GM18507 (cell line): ENCODE measurements around the gene NPC2.
A peak's percentile ranks its signal among the peaks of the same experiment; 100 is the strongest.

ENCODE experiments used
- DNase-seq: peaks from one replicate; pipeline ENCODE4 v3.0.0; 2011; ENCODE audit warnings: low read depth; ENCODE audit not compliant: insufficient read length; ENCODE audit errors: extremely low spot score
- FAIRE-seq: peaks from 2 replicates; lab custom pipeline; 2011; peaks lifted over from hg19 to GRCh38; lab: Jason Lieb, UNC

NPC2 gene

GRCh38 chr14:74521756-74522155 lies 28.7 kb upstream of the NPC2 start:
- FAIRE-seq (no peak), DNase-seq (no peak)

- no peak for DNase-seq
Observed at GRCh38 chr14:74519316-74520074, 26.4 kb upstream of the NPC2 start.

GRCh38 chr14:74518221-74518620 lies 25.1 kb upstream of the NPC2 start:
- DNase-seq (no peak), FAIRE-seq (no peak)

More at GRCh38 chr14:74519316-74520074, 26.4 kb upstream of the NPC2 start:
- no peak for FAIRE-seq

- FAIRE-seq (no peak), DNase-seq (no peak)
Observed at GRCh38 chr14:74517731-74518130, 24.6 kb upstream of the NPC2 start.

- DNase-seq (no peak), FAIRE-seq (no peak)
Observed at GRCh38 chr14:74516451-74517160, 23.5 kb upstream of the NPC2 start.

DNA sequence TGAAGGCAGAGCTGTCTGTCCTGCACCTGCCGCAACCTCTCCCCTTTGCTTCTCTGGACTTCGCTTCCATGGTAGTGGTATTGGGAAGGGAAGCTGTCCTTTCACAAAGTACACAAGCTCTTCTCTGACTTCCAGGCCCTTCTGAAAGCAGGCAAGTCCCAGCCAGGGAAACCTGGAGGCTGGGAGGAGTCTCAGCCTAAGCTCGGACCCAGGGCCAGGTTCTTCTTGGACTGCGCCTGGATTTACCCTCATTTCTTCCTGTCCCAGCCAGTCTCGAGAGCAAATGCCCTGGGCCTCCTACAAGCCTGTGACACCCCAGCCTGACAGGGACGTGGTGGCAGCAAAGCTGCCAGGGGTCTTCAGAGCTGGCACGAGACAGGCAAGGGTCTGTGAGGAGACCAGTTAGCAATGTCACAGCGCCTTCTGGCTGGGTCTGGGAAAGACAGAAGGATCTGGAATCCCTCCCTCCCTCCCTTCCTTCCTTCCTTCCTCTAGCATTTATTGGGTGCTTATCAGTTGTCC lies 22.8 kb upstream of the NPC2 start:
- no peak for DNase-seq
- FAIRE-seq = no peak

- peak; percentile 81 for FAIRE-seq
- DNase-seq = no peak
Observed at GRCh38 chr14:74514471-74514941, 21.4 kb upstream of the NPC2 start.

DNA sequence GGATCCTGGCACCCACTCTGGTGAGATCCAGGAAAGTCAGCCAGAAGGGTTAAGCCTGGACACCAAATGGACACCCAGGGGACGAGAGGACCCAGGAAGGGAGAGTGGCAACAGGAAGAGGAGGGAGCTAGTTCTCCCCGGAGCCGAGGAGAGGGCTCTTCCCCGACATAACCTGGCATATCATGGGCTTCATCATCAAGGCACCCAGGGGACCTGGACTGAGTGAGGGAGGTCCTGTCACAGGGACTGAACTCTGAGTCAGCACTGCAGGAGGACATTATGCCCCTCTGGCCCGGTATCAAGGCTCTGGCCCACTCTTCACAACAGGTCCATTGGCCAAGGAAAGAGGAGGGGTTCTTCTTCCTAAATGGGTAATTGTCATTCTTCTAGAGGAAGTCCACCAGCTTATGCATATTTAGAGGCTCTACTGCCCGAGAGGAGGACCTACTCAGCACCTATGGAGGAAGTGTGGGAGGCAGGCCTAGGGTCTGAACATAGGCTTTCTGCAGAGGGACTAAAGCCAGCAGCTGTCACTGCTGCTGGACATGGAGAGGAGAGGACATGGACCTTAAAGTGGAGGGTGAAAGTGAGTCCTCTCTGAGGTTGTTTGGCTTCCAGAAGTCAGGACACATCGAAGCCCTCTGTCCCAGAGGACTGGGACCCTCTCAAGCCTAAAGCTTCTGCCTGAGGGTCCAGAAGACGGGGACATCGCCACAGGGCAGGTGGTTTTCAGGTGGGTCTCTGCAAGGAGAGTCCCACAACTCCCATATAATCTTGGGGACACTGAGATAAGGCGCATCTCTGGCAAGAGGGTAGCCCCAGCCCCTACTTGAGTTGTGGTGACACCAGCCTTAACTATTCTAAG lies 19.1 kb upstream of the NPC2 start:
- DNase-seq (no peak), FAIRE-seq (no peak)

DNA sequence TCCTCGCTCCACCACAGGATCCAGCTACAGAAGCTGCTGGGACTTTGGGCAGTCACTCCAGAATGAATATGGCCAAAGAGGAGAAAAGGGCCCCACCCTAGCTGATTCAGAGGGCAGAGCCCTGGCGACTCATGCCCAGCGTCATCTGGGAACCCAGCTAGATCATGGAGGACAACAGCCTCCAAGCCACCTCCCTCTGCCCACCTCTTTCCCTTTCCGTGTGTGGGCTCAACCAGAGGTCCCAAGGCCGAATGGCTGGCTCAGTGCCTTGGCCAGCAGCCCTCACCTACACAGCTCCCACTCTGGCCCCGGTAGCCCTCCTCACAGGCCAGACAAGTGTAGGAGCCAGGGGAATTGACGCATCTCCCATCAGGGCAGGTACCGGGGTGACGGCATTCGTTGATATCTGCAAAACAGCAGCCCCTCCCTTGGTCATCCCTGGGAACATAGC lies 17.9 kb upstream of the NPC2 start:
- FAIRE-seq (no peak), DNase-seq (no peak)

DNA sequence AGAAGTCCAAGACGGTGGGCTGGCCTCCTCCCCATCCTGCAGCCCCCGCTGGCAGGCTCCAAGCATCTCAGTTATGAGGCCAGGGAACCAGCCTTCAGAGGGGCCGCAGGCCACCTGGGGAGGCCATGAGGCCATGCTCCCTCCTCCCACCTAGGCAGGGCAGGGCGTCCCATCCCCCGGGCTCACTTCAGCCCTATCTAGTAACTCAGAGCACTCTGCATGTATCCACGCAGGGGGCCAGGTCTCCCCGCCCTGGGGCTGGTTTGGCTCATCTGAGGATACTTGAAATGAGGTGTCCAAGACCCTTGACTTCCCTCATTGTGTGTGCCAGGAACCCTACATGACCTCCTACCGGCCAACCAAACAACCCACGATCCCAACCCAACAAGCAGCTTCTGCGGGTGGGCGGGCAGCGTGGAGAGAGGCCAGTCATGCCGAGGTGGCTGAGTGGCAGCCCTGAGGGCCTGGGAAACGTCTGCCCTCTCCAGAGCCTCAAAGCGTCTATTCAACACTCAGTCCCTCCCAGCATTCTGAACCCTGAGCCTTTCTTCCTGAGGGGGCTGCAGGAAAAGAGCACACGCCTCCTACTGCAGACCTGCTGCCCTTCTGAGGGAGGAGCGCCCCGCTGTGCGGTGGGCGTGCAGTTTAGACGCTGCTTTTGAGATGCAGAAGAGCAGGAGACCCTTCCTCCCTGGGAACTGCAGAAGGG lies 17.3 kb upstream of the NPC2 start:
- DNase-seq (no peak), FAIRE-seq (no peak)

GRCh38 chr14:74509587-74510222 lies 16.6 kb upstream of the NPC2 start:
- FAIRE-seq = no peak
- DNase-seq = no peak

DNA sequence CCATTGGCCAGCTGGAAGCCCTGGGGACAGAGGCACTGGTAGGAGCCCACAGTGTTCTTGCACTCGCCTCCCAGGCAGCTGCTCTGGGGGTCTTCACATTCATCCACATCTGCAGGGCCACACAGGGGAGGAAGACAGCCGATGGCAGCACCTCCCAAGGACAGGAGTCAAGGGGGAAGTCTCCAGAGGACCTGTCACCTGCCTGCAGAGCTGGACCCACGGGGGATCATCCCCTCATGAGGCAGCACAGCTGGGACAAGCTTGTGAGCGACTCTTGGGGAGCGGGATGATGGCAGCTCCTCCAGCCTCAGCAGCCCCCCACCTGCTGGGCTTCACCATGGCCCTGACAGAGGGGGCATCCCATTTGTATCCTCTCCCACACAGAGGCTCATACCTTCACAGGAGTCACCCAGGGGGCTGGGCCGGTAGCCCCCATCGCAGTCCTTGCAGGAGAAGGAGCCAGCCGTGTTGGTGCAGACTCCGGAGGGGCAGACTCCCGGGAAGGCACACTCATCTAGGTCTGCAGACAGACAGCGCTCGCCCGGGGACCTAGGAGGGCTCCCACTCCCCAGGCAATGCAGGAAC lies 15.8 kb upstream of the NPC2 start:
- DNase-seq = no peak
- no peak for FAIRE-seq

DNA sequence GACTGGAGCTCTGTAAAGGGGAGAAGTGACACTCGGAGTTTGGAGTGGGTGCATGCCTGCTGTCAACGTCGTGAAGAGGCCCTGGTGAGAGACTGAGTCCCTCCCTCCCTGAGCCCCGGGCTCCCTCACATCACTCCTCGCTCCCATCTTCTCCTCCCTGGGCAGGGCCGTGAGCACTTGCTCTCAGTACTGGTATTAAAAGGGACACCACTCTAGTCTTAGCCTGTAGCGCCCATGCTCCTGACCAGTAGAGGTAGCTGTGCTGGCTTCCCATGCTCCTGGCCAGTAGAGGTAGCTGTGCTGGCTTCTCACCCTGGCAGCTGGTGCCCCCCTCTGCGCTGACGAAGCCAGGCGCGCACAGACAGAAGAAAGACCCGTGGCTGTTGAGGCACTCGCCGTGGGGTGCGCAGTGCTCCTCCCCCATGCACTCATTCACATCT lies 15.2 kb upstream of the NPC2 start:
- DNase-seq (no peak), FAIRE-seq (no peak)

- DNase-seq (no peak), FAIRE-seq (no peak)
Observed at GRCh38 chr14:74507840-74508239, 14.7 kb upstream of the NPC2 start.

- FAIRE-seq (no peak), DNase-seq (no peak)
Observed at GRCh38 chr14:74507085-74507484, 14.0 kb upstream of the NPC2 start.

- FAIRE-seq (no peak), DNase-seq (no peak)
Observed at GRCh38 chr14:74506411-74506851, 13.3 kb upstream of the NPC2 start.

GRCh38 chr14:74505831-74506230 lies 12.7 kb upstream of the NPC2 start:
- no peak for FAIRE-seq
- no peak for DNase-seq
